Measurements from ENCODE around the gene TAS2R42. TPM values are rescaled to one million over a fixed set of nuclear protein-coding genes. Genes with fewer than 3 reads are reported as not detected.

TAS2R42 gene
- total RNA-seq, 4 donors from 2014 or later = not detected

DNA sequence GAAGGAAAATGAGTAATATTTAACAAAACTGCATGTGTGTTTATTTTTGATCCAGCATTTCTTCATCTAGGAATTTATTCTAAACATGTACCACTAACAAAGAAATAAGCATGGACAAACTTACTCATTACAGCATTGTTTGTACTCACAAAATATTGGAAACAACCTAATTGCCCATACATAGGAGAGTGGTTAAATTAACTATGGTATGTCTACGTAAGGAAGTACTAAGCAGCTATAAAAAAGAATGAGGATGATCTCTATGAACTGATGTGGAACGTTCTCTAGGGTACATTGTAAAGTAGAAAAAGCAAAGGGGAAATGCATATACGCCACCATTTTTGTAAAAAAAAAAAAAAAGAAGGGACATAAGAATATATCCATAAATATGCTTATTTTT, 17.4 kb upstream of the TAS2R42 start:
- Histone ChIP-seq H3K36me3 (no peaks in the 10 kb centered on the region), H3K27me3 (no peaks in the 10 kb centered on the region), H3K27ac (replicated peaks in 1 of 4) (no peak overlapping the region), H3K9me3 (no peaks in the 10 kb centered on the region), H3K4me3 (no peak overlapping the region), H3K4me1 (no peaks in the 10 kb centered on the region)
- intact Hi-C loops (cut with DNase I) = no loop called here
- no peak for TF ChIP-seq POLR2A (IDR thresholded peaks at IDR 0.05; ENCODE audit: low read depth)
- WGBS = 84% methylated on average over 3 of the region's 3 CpGs
- no peak for DNase-seq (ENCODE audit: extremely low spot score)

DNA sequence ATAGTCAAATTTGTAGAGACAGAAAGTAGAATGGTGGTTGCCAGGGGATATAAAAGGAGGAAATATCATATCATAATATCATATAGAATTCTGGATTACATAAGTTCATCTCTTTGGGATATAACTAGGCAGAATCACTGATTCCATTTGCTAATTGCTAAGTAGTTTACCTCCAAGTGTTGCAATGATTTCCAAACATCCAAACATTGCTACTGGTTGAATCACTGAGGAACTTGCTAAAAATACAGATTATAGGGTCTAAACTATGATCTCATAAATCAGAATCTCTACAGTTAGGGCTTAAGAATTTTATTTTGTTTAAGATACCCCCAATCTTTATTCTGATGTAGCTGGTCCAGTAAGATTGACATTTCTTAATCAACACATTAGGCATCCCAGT, 16.1 kb upstream of the TAS2R42 start:
- no peak overlapping the region for H3K4me3 ChIP-seq
- no peak overlapping the region for H3K27ac ChIP-seq (replicated peaks in 1 of 4)
- no peaks in the 10 kb centered on the region for H3K36me3 ChIP-seq
- DNase-seq (ENCODE audit: extremely low spot score) = no peak
- no peaks in the 10 kb centered on the region for H3K4me1 ChIP-seq
- TF ChIP-seq POLR2A (IDR thresholded peaks at IDR 0.05; ENCODE audit: low read depth) (no peak), POLR2AphosphoS5 (IDR thresholded peaks at IDR 0.05) (no peak), EP300 (IDR thresholded peaks at IDR 0.05) (no peak)
- TF ChIP-seq, protein P1, sequence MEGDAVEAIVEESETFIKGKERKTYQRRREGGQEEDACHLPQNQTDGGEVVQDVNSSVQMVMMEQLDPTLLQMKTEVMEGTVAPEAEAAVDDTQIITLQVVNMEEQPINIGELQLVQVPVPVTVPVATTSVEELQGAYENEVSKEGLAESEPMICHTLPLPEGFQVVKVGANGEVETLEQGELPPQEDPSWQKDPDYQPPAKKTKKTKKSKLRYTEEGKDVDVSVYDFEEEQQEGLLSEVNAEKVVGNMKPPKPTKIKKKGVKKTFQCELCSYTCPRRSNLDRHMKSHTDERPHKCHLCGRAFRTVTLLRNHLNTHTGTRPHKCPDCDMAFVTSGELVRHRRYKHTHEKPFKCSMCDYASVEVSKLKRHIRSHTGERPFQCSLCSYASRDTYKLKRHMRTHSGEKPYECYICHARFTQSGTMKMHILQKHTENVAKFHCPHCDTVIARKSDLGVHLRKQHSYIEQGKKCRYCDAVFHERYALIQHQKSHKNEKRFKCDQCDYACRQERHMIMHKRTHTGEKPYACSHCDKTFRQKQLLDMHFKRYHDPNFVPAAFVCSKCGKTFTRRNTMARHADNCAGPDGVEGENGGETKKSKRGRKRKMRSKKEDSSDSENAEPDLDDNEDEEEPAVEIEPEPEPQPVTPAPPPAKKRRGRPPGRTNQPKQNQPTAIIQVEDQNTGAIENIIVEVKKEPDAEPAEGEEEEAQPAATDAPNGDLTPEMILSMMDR (IDR thresholded peaks at IDR 0.05) = no peak
- intact Hi-C loops (cut with DNase I) = no loop called here
- H3K9me3 ChIP-seq = no peaks in the 10 kb centered on the region
- H3K27me3 ChIP-seq = no peaks in the 10 kb centered on the region

GRCh38 chr12:11183011-11183410, 3.7 kb downstream of the TAS2R42 start:
- H3K27me3 ChIP-seq = no peaks in the 10 kb centered on the region
- no peak overlapping the region for H3K4me3 ChIP-seq
- intact Hi-C loops (cut with DNase I) = no loop called here
- no peaks in the 10 kb centered on the region for H3K4me1 ChIP-seq
- TF ChIP-seq POLR2A (IDR thresholded peaks at IDR 0.05; ENCODE audit: low read depth) (no peak), EP300 (IDR thresholded peaks at IDR 0.05) (no peak), POLR2AphosphoS5 (IDR thresholded peaks at IDR 0.05) (no peak)
- TF ChIP-seq, protein P1 (IDR thresholded peaks at IDR 0.05) = no peak
- no peaks in the 10 kb centered on the region for H3K9me3 ChIP-seq
- H3K27ac ChIP-seq (replicated peaks in 1 of 4) = no peak overlapping the region
- DNase-seq (ENCODE audit: extremely low spot score) = no peak
- H3K36me3 ChIP-seq = no peaks in the 10 kb centered on the region

DNA sequence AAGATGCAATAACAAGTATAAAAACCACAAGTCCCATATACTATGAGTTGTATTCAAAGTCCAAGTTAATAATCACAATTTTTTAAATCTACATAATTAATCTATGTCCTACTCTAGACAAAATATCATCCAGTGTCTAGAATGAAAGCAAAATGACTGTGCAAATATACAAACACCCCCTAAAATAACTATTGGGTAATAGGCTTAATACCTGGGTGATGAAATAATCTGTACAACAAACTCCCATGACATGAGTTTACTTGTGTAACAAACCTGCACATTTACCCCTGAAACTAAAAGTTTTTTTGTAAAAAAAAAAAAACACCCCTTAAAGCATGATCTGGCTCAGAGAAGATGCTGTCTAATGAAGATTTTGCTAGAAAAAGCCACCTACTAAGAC, 4.2 kb downstream of the TAS2R42 start:
- TF ChIP-seq, protein P1 (IDR thresholded peaks at IDR 0.05) = no peak
- no peak for TF ChIP-seq POLR2A (IDR thresholded peaks at IDR 0.05; ENCODE audit: low read depth)
- no peak for TF ChIP-seq EP300 (IDR thresholded peaks at IDR 0.05)
- TF ChIP-seq POLR2AphosphoS5 (IDR thresholded peaks at IDR 0.05) = no peak
- Histone ChIP-seq H3K36me3 (no peaks in the 10 kb centered on the region), H3K9me3 (no peaks in the 10 kb centered on the region), H3K27me3 (no peaks in the 10 kb centered on the region), H3K27ac (replicated peaks in 1 of 4) (no peak overlapping the region), H3K4me1 (no peaks in the 10 kb centered on the region), H3K4me3 (no peak overlapping the region)
- DNase-seq (ENCODE audit: extremely low spot score) = no peak
- intact Hi-C loops (cut with DNase I) = no loop called here

DNA sequence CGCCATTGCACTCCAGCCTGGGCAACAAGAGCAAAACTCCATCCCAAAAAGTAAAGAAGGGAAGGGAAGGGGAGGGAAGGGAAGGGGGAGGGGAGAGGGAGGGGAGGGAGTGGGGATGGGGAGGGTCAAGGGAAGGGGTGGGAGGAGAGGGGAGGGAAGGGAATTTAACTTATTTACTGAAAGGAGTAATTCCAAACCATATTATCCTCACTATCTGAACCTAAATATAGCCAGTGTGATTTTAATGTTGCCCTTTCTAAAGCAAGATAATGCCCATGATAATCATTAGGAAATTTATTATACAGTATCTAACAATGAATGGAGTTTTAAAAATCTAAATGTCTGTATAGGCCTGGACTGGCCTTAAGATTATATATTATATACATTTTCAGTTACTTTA, 8.5 kb downstream of the TAS2R42 start:
- Histone ChIP-seq H3K27me3 (no peaks in the 10 kb centered on the region), H3K27ac (replicated peaks in 1 of 4) (no peak overlapping the region), H3K36me3 (no peaks in the 10 kb centered on the region), H3K4me3 (no peak overlapping the region), H3K9me3 (no peaks in the 10 kb centered on the region), H3K4me1 (peaks cover 0 to 3% (median 2%) of the 10 kb centered on the region in 4 donors)
- TF ChIP-seq EP300 (IDR thresholded peaks at IDR 0.05) (no peak), POLR2AphosphoS5 (IDR thresholded peaks at IDR 0.05) (no peak), POLR2A (IDR thresholded peaks at IDR 0.05; ENCODE audit: low read depth) (no peak)
- TF ChIP-seq, protein P1 (IDR thresholded peaks at IDR 0.05) = no peak
- 94% methylated on average over 1 of the region's 1 CpG for WGBS
- no peak for DNase-seq (ENCODE audit: extremely low spot score)
- intact Hi-C loops (cut with DNase I) = no loop called here

All from esophagus muscularis mucosa (tissue), 4 donors.